GM19467 (cell line): ENCODE results near the gene CNTN4.
"Not testable (repeated sequence)": the region's sequence is repeated elsewhere in the genome, so short reads cannot be mapped to it uniquely, and the experiment has no call there.

Experiments
- ATAC-seq: cut with Tn5 transposase; IDR thresholded peaks from one replicate; pipeline ENCODE4 v1.9.1; 2021; ENCODE audit warnings: mild to moderate bottlenecking, moderate library complexity; ENCODE audit not compliant: unreplicated experiment

Gene CNTN4

DNA sequence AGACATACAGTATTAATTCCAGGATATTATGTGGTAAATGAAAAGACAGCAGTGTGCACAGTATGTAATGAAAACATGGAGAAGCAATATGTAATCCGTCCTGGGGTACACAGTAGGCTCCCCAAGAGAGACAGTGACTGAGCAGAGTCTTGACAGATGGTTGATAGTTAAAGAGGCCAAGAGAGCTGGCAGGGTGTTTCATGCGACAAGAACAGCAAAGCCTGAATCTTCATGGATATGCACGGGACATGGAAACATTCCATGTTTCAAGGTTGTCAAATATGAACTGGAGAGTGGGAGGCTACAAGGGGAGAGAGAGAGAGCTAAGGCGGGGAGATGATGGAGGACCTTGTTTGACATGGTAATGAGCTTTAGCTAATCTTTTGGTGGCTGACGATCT lies 673.1 kb downstream of the CNTN4 start:
- ATAC-seq = no peak

DNA sequence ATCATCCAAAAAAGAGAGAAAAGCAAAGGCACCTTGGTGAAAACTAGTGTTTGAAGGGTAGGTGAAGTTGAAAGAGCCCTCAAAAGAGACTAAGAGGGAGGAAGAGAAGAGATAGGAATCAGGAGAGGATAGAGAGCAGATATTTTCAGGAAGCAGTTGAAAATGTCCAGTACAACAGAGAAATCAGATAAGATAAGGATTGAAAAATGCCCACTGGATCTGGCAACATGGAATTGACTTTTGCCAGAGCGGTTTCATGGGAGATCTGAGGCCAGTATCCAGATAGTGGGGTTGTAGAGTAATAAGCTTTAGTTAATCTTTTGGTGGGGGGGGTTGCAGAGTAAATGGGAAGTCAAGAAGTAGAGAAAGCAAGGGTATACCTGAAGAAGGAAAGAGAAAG lies 674.1 kb downstream of the CNTN4 start:
- ATAC-seq = no peak

DNA sequence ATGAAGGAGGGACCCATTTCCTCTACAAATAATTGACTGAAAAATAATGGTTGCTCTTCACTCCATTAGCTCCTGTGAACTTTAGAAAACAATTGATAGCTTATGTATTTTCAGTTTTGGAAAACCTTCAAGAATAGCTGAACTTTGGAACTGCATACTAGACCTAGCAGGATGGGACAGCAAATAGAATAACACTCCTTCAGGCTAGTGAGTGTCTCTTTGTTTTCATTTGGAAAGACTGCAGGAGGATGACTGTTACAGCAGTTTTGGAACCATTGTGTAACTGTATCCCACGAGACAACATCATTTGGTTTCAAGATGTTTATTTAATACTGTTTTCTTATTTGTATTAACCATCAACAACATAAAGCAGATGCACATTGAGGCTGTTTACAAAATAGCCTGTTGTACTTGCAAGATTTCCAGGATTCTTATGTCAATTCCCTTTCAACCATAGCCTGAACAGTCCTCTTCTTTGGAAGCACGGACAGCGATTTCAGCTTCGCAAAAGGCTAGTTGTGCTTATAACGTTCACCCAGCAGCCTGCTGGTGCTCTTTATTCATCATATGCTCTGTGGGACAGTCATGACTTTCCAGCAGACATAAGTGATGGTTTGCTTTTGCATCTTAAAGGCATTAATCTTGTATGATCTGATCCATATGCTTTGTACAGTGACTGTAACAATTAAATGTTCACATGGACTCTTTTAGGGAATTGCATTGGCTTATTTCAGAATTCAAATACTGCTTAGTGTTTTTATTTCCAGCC lies 676.0 kb downstream of the CNTN4 start:
- no peak for ATAC-seq

DNA sequence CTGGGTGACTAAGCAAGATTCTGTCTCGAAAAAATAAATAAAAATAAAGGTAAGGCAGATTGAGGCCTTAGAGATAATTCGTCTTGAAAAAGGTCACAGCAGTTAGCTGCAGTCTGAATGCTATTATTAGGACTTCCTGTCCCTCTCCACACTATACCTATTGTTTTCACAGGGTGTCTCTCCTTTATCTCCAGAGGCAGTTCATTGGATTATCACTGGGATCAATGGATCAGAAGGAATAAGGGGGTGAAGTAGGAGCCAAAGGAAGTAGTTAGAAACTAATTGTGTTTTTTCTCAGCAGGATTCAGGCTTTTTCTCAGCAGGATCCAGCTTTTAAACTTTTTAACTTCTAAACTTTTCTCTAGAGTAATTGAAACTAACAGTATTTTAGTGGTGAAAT lies 684.6 kb downstream of the CNTN4 start:
- ATAC-seq = no peak

DNA sequence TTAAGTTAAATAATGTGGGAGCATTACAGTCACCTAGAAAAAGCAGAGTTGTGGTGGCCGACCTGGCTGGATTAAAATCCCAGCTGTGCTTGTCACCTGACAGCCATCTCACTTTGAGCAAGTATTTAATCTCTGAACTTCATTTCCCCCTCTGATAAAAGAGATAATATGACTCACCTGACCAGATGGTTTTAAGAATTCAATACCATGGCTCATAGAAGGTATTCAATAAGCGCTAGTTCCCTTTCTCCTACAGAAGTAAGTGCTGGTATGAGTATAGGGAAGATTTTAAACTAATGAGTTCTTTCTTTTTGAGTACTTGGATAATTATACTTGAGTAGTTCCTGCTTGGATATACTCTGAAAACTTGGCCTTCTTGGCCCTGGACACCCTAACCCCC lies 686.0 kb downstream of the CNTN4 start:
- no peak for ATAC-seq

DNA sequence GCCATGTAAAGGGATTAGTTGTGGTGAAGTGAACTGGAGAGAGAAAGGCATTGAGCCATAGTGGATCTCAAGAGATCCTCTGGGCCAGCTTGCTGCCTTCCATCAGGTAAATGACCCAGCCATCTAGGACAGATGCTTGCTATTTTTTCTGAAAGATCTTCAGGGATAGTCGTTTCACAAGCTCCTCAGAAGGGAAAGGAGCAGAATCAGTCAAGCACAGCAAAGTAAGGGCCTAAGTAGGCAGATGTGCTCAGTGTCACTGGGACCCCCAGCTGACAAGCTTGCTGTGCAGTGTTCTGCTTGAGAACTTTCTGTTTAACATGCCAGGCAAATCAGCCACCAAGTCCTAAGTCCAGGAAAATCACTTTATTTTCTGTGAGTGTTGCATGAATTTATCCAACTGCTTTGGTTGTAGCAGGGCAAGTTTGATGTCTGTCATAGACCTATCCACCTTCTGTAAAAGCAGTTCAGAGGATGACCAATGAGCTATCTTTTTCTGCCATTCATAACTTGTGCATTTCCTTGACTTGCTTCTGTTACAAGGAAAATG lies 691.7 kb downstream of the CNTN4 start:
- no peak for ATAC-seq

DNA sequence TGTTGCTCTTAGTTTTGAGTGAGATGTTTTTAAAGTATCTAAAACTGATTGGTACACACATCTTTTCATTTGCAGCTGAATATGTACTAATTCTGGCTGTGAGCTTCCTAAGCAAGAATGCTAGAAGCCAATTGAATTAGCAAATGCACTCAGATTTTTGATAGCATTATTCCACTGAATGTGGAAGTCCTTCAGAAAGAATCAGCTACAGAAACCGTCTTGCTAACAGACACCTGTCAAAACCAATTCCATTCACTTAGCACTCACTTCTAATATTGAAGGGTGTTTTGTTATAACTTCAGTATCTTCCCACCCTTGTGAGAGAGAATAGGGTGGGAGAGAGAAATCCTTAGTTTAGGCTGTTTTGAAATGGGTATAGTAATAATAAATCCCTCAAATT lies 693.8 kb downstream of the CNTN4 start:
- ATAC-seq = no peak

DNA sequence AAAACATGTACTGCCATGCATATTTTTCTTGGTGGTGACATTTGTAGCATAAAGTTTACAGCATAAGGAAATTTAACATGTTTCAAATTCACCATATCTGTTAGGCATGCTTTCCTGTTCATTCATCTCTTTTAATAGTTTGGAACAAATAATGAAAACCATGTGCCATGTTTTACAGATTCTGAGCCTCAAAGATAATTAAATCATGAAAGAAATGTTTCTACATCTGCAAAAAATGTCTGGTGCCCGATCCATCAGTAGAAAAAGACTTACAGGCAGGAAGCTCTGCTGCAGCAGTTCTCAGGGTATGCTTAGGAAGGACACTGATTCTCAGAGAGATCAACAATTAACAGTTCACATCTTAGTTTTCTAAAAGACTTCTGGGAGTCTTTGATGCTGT lies 695.3 kb downstream of the CNTN4 start:
- ATAC-seq = no peak

DNA sequence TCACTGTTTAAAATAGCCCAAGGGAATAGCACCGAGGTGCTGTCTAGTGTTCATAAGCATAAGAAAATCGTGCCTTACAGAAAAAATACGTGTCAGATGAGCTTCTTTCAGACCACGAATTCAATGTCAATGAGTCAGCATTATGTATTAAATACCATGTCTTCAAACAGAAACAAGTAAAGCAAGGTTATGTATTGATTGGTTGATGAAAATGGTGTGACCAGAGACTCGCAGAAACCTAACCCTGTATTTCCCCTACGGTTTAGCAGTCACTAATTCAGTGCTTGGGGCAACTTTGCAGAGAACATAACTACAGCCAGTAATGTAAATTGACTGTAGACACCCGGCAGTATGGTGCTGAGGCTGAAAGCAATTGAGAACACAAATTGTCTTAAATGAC lies 703.8 kb downstream of the CNTN4 start:
- no peak for ATAC-seq

DNA sequence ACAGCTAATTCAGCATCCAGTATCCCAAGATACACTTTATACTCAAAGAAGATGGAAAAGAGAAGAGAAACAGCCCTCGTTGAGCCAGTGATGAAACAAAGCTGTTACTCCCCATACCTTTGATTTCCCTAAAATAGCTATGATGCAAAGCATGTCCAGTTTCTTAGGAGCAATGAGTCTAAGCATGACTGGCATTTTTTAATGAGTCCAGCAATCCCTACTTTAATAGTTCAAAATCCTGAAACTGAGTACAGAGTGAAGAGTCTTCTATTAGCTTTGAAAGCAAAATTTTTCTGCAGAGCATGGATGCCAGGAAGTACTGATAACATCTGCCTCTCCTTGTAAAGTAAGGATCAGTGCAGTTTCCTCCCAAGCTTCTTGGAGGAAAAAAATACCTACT lies 708.8 kb downstream of the CNTN4 start:
- ATAC-seq = no peak

DNA sequence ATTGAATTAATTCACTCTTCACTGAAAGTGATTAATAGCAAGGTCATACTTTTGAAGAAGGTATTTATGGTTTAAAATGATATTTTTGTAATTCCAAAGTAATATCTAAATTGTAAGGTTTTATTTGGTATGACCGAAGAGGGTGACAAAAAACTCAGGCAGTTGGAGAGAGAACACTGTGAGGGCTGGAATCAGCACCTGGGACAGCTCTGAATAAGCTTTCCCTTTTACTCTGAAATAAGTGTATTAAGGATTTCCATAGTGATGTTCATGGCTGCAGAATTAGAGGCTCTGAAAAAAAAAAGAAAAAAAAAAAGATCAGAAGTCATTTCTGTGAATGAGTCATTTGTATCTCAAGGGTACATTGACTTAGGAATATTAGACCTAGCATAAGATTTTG lies 712.1 kb downstream of the CNTN4 start:
- no peak for ATAC-seq

DNA sequence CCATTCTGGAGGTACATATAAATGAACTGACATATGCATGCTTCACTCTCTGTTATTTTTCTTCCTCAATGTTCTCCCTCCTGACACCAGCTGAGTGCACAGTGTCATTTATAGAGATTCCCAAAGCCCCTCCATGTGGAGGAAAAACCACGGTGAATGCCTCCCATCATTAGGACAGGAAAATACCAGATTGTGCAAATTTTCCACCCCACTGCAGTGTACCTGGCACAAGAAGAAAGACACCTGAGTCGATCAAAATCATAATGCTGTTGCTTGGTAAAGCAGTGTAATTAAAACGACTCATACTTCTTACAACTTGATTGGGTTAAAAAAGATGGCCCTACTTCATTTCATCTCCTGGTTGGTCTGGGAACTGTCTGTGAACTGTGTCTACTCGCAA lies 720.9 kb downstream of the CNTN4 start:
- ATAC-seq = no peak

DNA sequence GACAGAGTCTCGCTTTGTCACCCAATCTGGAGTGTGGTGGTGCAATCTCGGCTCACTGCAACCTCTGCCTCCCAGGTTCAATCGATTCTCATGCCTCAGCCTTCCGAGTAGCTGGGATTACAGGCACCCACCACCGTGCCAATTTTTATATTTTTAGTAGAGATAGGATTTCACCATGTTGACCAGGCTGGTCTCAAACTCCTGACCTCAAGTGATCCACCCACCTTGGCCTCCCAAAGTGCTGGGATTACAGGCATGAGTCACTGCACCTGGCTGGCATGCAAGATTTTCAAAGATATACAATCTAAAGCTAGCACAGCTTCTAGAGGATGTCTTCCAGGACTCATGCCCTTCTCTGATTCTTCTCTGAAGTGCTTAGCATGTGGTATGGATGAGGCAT lies 722.3 kb downstream of the CNTN4 start:
- ATAC-seq = not testable (repeated sequence)

DNA sequence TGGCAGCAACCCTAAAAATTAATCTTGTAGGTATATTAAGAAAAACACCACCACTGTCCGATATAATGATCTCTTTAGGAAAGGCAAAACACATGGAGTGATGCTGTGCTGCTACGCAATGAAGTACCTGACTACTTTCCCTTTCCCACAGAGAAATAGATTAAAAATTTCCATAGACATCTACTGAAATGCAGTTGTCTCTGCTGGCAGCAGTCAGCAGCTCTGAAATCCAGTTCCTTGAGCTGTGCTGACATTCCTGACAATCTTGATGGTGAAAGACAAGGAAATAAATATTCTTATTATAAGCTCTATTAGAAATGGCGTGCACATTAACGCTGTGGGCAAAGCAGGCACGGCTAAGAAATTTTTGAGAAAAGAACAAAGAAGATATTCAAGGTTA lies 723.9 kb downstream of the CNTN4 start:
- ATAC-seq = no peak

DNA sequence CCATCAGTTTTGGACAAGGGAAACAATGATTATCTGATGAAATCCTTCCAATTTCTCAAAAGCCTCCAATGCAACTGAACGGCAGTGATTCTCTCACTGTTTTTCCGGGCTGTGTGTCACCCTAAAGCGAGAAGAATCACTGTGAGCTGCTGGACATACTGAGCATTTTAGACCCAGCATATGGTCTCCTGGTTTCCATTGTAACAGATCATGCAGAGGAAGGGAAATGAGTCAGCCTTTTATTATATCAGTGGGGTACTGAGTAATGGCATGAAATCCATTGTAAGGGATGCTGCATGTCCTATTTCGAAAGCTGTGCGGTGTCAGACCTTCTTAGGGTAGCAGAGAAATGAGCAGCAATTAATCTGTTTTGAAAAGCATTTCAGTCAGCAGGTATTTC lies 724.4 kb downstream of the CNTN4 start:
- ATAC-seq = no peak

DNA sequence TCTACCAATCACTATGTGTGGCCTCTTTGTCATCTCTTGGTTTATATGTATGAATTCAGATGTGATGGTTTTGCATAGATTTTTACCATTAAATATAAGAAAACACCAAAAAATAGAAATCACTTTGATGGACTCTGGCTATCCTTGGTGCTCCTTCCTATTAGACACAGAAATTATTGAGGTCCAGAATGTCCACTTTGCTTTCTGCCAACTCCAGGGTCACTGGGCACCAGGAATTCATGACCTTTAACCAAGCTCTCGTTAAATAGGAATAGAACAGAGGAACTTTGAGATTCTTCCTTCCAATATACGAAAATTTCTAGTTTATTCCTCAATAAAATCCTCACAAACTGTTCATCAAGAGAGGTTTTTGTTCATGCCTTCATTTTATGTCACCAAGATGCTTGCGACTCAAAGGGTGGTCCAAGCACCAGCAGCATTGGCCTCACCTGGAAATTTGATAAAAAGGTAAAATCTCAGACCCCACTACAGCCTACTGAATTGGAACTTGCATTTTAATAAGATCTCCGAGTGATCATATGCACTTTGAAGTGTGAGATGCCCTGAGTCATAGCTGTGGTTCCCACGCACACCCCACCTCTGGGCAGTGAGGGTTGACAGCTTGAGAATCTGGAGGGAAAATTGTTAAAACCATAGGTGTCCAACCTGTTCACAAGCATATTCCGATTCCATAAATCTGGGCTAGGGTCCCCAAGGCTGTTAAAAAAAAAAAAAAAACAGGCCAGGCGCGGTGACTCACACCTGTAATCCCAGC lies 725.0 kb downstream of the CNTN4 start:
- no peak for ATAC-seq

DNA sequence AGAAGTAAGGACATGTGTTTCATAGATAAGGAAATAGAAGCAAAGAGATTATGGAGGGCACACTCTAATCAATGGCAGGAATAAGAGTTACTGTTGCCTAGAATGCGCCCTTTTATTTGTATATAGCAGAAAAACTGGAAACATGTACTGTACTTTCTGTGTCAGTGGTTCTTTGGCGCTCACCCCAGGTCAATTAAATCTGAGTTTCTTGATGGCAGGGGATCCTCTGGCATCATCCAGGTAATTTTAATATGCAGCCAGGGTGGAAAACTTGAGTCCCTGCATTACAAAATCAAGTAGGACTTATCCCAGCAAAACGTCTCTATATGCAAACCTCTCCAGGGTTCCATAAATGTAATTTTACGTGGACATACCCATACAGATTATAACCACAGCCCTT lies 727.4 kb downstream of the CNTN4 start:
- ATAC-seq = no peak

DNA sequence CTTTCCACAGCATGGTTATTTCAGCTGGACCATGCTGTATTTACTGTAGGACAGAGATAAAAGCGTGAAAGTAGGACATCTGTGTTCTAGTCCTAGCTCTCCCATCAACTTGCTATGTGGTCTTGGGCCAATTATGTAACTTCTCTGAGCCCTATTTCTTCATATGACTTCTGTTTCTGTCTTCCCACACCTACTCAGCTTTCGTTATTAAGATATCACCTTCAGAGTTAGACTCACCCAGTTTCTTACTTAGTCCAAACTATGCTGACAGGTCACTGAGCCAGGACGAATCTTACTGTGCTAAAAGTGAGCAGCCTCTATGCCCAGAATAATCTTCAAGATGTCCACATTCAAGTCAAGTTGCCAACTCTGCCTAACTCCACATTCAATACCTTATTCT lies 727.8 kb downstream of the CNTN4 start:
- ATAC-seq = no peak

DNA sequence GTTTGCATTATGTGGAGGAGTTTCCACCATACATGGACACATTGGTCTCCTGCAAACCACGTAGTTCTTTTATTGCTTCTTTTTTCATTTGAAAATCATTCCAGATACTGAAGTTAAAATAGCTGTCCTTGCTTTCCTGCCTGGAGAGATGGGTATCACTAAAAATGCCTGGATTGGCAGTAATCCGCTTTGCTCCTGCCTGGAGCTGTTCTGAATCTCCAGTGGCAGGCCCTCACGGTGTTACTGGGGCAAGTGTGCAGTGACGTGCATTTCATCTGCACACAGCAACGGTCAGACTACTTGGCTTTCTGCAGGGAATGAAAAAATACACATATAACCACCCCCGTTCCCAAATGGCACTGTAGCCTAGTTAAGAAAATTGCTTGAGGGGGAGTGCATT lies 738.6 kb downstream of the CNTN4 start:
- ATAC-seq = no peak

DNA sequence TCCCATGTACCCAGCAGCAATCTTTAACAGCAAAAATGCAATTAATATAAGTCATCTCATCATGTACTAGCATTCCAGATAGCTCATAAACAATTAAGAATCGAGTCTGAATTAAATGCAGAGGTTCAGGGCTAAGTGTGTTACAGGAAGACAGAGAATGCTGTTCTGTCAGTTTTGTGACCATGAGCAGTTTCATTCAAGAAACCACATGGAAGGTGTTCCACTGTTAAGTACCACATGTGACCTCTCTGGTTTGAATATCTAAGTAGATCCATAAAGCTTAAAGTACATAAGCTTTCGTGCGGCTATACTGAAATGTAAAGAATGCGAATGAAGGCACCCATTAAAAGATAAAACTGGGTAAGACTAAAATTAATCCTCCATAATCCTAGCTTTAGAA lies 739.2 kb downstream of the CNTN4 start:
- ATAC-seq = no peak

DNA sequence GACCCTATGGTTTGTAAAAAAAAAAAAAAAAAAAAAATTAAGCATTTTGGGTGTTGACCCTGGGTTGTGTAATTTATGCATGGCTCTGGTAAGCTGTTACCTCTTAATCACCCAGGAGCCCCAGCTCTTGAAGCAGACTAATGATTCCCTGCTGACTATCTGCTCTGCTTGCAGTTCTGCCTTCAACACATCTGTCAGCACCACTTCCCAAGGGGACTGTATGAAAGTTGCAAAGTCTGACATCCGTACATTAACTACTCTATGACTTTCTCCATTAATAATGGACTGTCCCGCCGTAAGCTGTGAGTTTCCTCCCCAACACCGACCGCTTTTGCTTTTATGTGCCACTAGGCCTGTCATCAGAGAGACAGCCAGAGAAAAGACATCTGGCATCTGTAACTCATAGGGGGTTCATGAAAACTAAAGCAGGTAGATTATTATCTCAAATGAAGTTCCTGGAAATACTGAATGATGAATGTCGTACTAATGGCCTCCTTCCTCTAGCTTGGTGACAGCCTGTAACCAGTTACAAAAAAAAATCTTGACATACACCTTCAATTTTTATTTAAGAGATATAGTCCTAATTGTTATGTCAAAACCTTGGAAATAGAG lies 740.0 kb downstream of the CNTN4 start:
- no peak for ATAC-seq

DNA sequence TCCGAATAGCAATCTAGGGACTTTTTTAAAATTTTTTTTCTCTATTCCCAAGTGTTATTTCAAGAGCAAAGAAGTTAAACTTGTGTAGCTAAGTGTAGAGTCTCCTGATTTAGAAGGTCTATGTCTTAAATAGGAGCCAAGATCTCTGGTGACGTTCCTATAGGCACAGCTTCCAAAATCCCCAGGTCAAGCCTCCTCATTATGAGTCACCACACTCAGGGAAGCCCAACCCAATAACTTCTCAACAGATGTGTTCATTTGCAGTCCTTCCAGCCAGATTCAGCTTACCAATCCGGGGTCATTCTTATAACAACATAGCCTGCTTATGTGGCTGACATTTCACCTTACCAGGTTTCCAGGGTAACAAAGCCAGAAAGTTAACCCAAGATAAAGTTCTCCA lies 741.2 kb downstream of the CNTN4 start:
- ATAC-seq = no peak
